HG02884 (cell line): Measurements from ENCODE around the gene CBLB.

Experiments
- ATAC-seq: cut with Tn5 transposase; IDR thresholded peaks from one replicate; pipeline ENCODE4 v1.9.1; 2021; ENCODE audit warnings: mild to moderate bottlenecking, moderate library complexity; ENCODE audit not compliant: unreplicated experiment

CBLB gene

GRCh38 chr3:105715372-105715771 is 153.4 kb downstream of the CBLB start:
- no peak for ATAC-seq

GRCh38 chr3:105714453-105714852 is 154.4 kb downstream of the CBLB start:
- ATAC-seq = no peak

GRCh38 chr3:105708980-105709379 is 159.8 kb downstream of the CBLB start:
- no peak for ATAC-seq

- no peak for ATAC-seq
Measured at GRCh38 chr3:105707009-105707408, 161.8 kb downstream of the CBLB start.

GRCh38 chr3:105704726-105705410 is 163.9 kb downstream of the CBLB start:
- ATAC-seq = no peak

- ATAC-seq = no peak
Measured at GRCh38 chr3:105700575-105700974, 168.2 kb downstream of the CBLB start.

- no peak for ATAC-seq
Measured at GRCh38 chr3:105691633-105692032, 177.2 kb downstream of the CBLB start.

- ATAC-seq = no peak
Measured at GRCh38 chr3:105691053-105691452, 177.8 kb downstream of the CBLB start.

GRCh38 chr3:105688821-105689220 is 180.0 kb downstream of the CBLB start:
- no peak for ATAC-seq

- no peak for ATAC-seq
Measured at GRCh38 chr3:105686278-105686897, 182.4 kb downstream of the CBLB start.

- ATAC-seq = no peak
Measured at GRCh38 chr3:105679951-105680350, 188.9 kb downstream of the CBLB start.

GRCh38 chr3:105678017-105678416 is 190.8 kb downstream of the CBLB start:
- no peak for ATAC-seq

- no peak for ATAC-seq
Measured at GRCh38 chr3:105676621-105677300, 192.1 kb downstream of the CBLB start.

- no peak for ATAC-seq
Measured at GRCh38 chr3:105674437-105675065, 194.3 kb downstream of the CBLB start.

GRCh38 chr3:105672996-105673395 is 195.8 kb downstream of the CBLB start:
- no peak for ATAC-seq

GRCh38 chr3:105662306-105662705 is 206.5 kb downstream of the CBLB start:
- no peak for ATAC-seq

GRCh38 chr3:105661461-105661860 is 207.4 kb downstream of the CBLB start:
- ATAC-seq = no peak

- ATAC-seq = no peak
Measured at GRCh38 chr3:105656651-105657504, 211.9 kb downstream of the CBLB start.

GRCh38 chr3:105653868-105654267 is 214.9 kb downstream of the CBLB start:
- no peak for ATAC-seq

GRCh38 chr3:105653166-105653565 is 215.6 kb downstream of the CBLB start:
- ATAC-seq = no peak

GRCh38 chr3:105649480-105649879 is 219.3 kb downstream of the CBLB start:
- ATAC-seq = no peak
